COLO668 (cell line): ENCODE data around the gene SLC2A5.
A peak's percentile ranks its signal among the peaks of the same experiment; 100 is the strongest.
"Not testable (repeated sequence)": the region's sequence is repeated elsewhere in the genome, so short reads cannot be mapped to it uniquely, and the experiment has no call there.

Experiments
- DNase-seq: peaks from one replicate; lab custom pipeline; 2025; ENCODE audit not compliant: unreplicated experiment; lab: John Stamatoyannopoulos, UW

Gene SLC2A5

GRCh38 chr1:9069326-9070100 lies at the start of gene SLC2A5:
SLC2A5 (minus strand) TSS chr1:9069635; CDS start chr1:9069536, 99 bp downstream.
- DNase-seq = no peak

GRCh38 chr1:9118186-9118585 lies 48.8 kb upstream of the SLC2A5 start:
- DNase-seq = no peak

- no peak for DNase-seq
Measured at GRCh38 chr1:9115351-9116205, 46.1 kb upstream of the SLC2A5 start.

GRCh38 chr1:9112961-9113880 lies 43.8 kb upstream of the SLC2A5 start:
- DNase-seq = peak; percentile 85

- peak; percentile 26 for DNase-seq
Measured at GRCh38 chr1:9111957-9112356, 42.5 kb upstream of the SLC2A5 start.

GRCh38 chr1:9111357-9111691 lies 41.9 kb upstream of the SLC2A5 start:
- no peak for DNase-seq

- peak; percentile 93 for DNase-seq
Measured at GRCh38 chr1:9110669-9111356, 41.4 kb upstream of the SLC2A5 start.

GRCh38 chr1:9108056-9108665 lies 38.7 kb upstream of the SLC2A5 start:
- DNase-seq = no peak

- no peak for DNase-seq
Measured at GRCh38 chr1:9107136-9107535, 37.7 kb upstream of the SLC2A5 start.

- DNase-seq = no peak
Measured at GRCh38 chr1:9106286-9106685, 36.9 kb upstream of the SLC2A5 start.

- DNase-seq = no peak
Measured at GRCh38 chr1:9105336-9105867, 36.0 kb upstream of the SLC2A5 start.

- peak; percentile 76 for DNase-seq
Measured at GRCh38 chr1:9101510-9102146, 32.2 kb upstream of the SLC2A5 start.

- DNase-seq = no peak
Measured at GRCh38 chr1:9100471-9101043, 31.1 kb upstream of the SLC2A5 start.

- DNase-seq = no peak
Measured at GRCh38 chr1:9099555-9099954, 30.1 kb upstream of the SLC2A5 start.

GRCh38 chr1:9097947-9098705 lies 28.7 kb upstream of the SLC2A5 start:
- DNase-seq = no peak

- DNase-seq = no peak
Measured at GRCh38 chr1:9095818-9096217, 26.4 kb upstream of the SLC2A5 start.

GRCh38 chr1:9093996-9094595 lies 24.7 kb upstream of the SLC2A5 start:
- DNase-seq = not testable (repeated sequence)

GRCh38 chr1:9093581-9093980 lies 24.1 kb upstream of the SLC2A5 start:
- no peak for DNase-seq
